ENCODE results near the gene EMC8.
"Not testable (repeated sequence)": the region's sequence is repeated elsewhere in the genome, so short reads cannot be mapped to it uniquely, and the experiment has no call there.

The EMC8 gene

DNA sequence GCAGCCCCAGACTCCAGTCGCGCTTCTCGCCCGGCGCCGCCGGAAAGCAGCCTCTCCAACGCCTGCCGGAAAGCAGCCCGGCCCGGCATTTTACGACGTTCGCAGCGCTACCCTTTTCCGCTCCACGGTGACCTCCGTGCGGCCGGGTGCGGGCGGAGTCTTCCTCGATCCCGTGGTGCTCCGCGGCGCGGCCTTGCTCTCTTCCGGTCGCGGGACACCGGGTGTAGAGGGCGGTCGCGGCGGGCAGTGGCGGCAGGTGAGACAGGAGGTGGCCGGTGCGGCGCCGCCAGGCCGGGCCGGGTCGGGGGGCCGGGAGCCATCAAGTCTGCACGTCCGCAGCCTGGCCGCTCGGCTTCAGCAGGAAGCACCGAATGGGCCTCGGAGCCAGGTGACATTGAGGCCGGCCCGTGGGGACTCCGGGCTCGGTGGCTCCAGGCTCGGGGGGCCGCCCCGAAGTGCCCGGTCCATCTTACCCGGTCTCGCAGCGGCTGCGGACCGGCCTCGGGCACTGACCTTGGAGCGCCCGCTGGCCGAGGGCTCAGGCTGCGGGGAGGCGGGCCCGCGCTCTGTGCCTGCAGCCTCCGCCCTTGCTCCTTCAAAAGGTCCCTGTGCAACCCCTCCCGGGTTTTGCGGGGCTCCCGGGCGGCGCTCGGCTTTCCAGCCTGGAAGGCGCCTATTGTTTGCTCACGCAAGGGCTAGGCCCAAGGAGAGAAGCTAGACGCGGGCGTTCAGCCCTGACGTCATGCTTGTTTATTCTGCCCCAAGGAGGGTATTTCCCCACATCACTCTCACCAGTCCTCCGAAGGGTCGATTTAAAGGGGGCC lies at the start of gene EMC8, which contains the start of gene COX4I1:
Gene EMC8 (minus strand): TSS at position 48 of the 824 bp plus-strand sequence. CDS start 249 bp downstream, outside the sequence.
Gene COX4I1 (plus strand): TSS at position 199 of the 824 bp plus-strand sequence. CDS start 1,511 bp downstream, outside the sequence.
- DNase-seq = peak; percentile 94

- DNase-seq = no peak
Measured at GRCh38 chr16:85848986-85849385, 49.6 kb upstream of the EMC8 start.

GRCh38 chr16:85847681-85848601 lies 48.6 kb upstream of the EMC8 start:
- DNase-seq = no peak

- DNase-seq = no peak
Measured at GRCh38 chr16:85847036-85847435, 47.7 kb upstream of the EMC8 start.

GRCh38 chr16:85846461-85846860 lies 47.1 kb upstream of the EMC8 start:
- DNase-seq = no peak

GRCh38 chr16:85845266-85845665 lies 45.9 kb upstream of the EMC8 start:
- DNase-seq = no peak

DNA sequence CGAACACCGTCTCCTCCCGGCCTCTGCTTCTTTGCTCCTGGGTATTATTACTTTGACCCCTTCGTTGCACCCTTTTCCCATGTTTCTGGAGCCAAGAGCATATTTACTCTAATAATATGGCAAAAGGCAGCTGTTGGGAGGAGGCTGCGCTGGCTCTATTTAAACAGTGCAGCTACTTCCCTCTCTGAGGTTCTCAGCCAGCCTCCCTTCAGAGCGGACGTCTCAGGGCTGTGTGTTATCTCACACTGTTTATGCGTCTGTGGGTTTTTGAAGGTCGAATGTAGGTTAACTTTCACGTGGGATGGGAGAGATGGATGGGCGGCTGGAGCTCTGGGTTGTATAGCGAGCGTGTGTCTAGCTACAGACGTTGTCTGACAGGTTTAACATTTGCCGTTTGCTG lies 45.4 kb upstream of the EMC8 start:
- DNase-seq = no peak

- DNase-seq = no peak
Measured at GRCh38 chr16:85844169-85844481, 44.8 kb upstream of the EMC8 start.

DNA sequence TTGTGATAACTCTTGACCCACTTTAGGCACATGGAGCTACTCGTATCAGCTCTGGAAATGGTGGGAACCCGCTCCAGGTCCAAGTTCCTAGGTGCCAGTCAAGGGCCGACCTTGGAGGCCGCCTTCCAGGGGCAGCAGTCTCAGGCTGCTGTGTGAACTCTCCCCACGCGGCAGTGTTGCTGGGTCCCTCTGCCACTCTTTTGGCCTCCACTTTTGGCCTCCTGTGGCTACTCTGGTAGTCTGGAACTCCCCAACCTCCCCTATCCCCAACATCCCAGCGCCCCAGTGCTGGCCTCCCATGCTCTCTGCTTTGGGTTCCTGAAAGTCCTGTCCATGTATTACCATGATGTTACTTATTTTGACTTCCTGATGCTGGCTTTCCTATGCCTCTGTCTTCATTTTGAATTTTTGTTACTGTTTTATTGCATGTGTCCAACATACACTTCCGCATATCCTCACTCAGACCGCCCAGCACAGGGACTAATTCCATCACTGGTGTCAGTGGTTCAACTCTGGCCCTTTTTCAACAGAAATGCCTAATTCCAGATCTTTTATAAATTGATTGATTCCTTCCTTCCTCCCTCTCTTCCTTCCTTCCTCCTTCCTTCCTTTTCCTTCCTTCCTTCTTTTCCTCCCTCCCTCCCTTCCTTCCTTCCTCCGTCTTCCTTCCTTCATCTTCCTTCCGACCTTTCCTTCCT lies 44.3 kb upstream of the EMC8 start:
- no peak for DNase-seq

GRCh38 chr16:85842848-85843247 lies 43.5 kb upstream of the EMC8 start:
- DNase-seq = no peak

DNA sequence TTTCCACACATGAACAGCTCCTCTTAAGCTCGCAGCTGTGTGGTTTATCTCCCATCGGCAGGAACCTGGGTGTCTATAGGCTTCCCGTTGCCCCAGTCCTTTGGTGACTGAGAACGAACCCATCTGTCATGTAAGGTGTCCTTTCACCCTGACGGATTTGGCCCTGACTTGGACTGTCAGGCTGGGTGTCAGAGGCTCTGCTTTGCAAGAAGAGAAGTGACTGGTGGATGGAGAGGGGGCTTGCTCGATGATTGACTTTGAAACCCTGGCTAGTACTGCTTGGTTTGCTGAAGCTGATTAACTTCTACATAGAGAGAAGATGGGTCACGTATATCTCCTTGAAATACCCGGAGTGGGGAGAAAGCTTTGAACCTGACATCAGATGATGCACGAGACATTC lies 43.1 kb upstream of the EMC8 start:
- no peak for DNase-seq

GRCh38 chr16:85840801-85841200 lies 41.5 kb upstream of the EMC8 start:
- no peak for DNase-seq

DNA sequence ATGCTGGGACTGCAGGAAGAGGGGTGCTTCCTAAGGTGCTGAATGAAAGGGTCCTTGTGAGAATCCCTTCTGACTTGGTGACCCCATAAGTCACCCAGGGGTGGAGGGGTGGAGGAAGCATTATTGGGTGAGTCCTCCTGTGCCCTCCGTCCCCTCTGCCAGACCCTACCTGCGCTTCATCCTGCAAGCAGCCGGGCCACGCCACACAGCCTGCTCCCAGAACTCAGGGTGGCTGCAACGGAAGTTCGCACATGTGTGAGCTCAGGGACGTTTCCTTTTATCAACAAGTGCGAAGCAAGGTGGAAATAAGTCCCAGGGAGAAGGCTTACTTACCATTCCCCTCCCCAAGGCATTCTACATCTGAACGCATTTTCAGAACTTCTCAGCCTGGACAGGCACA lies 41.1 kb upstream of the EMC8 start:
- DNase-seq = no peak

- no peak for DNase-seq
Measured at GRCh38 chr16:85839681-85840240, 40.4 kb upstream of the EMC8 start.

- no peak for DNase-seq
Measured at GRCh38 chr16:85838876-85839585, 39.7 kb upstream of the EMC8 start.

DNA sequence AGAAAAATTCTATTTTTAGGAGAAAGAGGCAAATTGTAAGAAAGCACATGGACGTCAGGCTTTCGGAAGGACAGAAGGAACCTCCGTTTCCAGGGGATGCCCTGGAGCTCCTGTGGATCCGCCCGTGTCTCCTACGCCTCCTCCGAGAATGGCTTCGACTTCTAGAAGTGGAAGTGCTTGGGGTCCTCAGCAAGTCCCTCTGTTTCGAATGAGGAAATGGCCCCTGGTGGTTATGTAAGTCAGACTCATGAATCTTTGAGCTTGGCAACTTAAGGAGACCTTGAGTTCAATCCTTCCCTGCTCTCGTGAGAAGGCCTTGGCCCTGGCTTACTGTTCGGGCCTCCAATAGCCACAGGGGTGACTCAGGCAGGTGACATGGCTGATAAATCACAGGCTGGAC lies 39.0 kb upstream of the EMC8 start:
- DNase-seq = no peak

- not testable (repeated sequence) for DNase-seq
Measured at GRCh38 chr16:85837654-85838053, 38.3 kb upstream of the EMC8 start.

GRCh38 chr16:85836706-85837582 lies 37.6 kb upstream of the EMC8 start:
- DNase-seq = no peak

GRCh38 chr16:85835956-85836705 lies 36.8 kb upstream of the EMC8 start:
- DNase-seq = no peak

DNA sequence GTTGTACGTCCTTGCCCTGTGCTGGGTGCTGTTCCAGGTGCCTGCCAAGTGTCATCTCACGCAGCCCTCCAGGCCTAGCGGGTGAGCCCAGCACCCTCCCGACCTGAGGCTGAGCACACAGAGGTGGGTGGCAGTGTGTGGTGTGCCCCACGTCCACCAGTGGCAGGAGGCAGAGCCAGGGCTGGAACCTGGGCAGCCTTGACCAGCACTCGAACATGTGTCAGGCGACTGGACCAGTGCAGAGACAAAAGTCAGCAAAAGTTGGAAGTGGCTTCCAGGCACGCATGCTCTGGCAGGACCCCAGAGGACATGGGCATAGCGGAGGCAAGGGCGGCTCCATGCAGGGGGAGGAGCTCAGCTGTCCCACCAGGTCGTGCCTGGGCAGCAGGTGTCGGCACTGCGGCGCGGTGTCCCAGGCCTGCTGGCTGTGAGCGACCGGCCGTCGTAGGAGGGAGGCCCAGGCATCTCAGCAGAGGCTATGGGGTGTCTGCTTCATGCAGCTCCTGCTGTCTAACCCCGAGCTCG lies 35.9 kb upstream of the EMC8 start:
- DNase-seq = no peak

Data from left hindlimb (tissue), 1 donor.